Measurements from ENCODE around the gene SLC7A1. TPM values are rescaled to one million over a fixed set of nuclear protein-coding genes. Genes with fewer than 3 reads are reported as not detected.
A peak's percentile ranks its signal among the peaks of the same experiment; 100 is the strongest.

Gene SLC7A1
- total and polyA plus RNA-seq, 8 donors = 5.2 to 143 (median 32.9) TPM

- DNase-seq = no peak
- H3K36me3 ChIP-seq = no peaks in the 10 kb centered on the region
- H3K4me1 ChIP-seq = no peaks in the 10 kb centered on the region
- no peak for ATAC-seq
- no peak overlapping the region for H3K4me3 ChIP-seq
- no peak overlapping the region for H3K27ac ChIP-seq
- intact Hi-C loops (cut with DNase I) = loop anchor here in 1 of 3 donors (10.0 kb wide), 1 partner anchor 609 kb away; no protein-coding TSS in a partner anchor
- no peaks in the 10 kb centered on the region for H3K9me3 ChIP-seq
- FAIRE-seq = no peak
- WGBS, 2 donors = 42 to 46% methylated on average over 10 of the region's 10 CpGs
- no peak for TF ChIP-seq CTCF (IDR thresholded peaks at IDR 0.05)
- no peaks in the 10 kb centered on the region for H3K27me3 ChIP-seq
These were observed 89.5 kb downstream of the SLC7A1 start for GRCh38 chr13:29505950-29506349.

- no peak for ATAC-seq
- no peaks in the 10 kb centered on the region for H3K9me3 ChIP-seq
These were observed 90.0 kb downstream of the SLC7A1 start for GRCh38 chr13:29505511-29505910.

DNA sequence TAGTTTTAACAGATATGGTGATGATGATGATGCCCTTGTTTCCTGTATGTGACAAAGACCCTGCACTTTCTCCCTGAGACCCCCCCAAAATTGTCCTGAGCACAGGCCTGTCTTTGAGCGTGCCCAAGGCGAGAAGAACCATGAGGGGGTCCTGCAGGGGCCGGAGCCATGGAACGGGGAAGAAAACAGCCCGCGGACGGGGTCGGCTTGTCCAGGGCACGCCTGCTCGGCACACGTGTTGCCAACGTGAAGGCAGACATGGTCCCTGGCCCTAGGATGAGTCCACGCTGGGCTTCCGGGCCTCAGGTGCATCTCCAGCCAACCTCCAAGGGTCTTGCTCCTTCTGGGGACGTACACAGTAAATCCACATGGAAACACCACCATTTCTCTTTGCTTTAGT is 90.8 kb downstream of the SLC7A1 start:
- no peaks in the 10 kb centered on the region for H3K36me3 ChIP-seq
- no peak overlapping the region for H3K27ac ChIP-seq
- no peak overlapping the region for H3K4me3 ChIP-seq
- WGBS, 2 donors = 94 to 96% methylated on average over 15 of the region's 15 CpGs
- no peak for TF ChIP-seq CTCF (IDR thresholded peaks at IDR 0.05)
- FAIRE-seq (no peak), ATAC-seq (no peak), DNase-seq (peak in 1 of 6 donors; percentile 43)
- intact Hi-C loops (cut with DNase I) = loop anchor here in 1 of 3 donors (10.0 kb wide), 1 partner anchor 610 kb away; no protein-coding TSS in a partner anchor
- no peaks in the 10 kb centered on the region for H3K9me3 ChIP-seq
- no peaks in the 10 kb centered on the region for H3K27me3 ChIP-seq
- H3K4me1 ChIP-seq = no peaks in the 10 kb centered on the region

More at GRCh38 chr13:29505511-29505910, 90.0 kb downstream of the SLC7A1 start:
- DNase-seq (no peak), FAIRE-seq (no peak)
- Histone ChIP-seq H3K4me3 (no peak overlapping the region), H3K27ac (no peak overlapping the region), H3K4me1 (no peaks in the 10 kb centered on the region), H3K36me3 (no peaks in the 10 kb centered on the region), H3K27me3 (no peaks in the 10 kb centered on the region)
- no peak for TF ChIP-seq CTCF (IDR thresholded peaks at IDR 0.05)
- WGBS, 2 donors = 72 to 82% methylated on average over 17 of the region's 17 CpGs
- intact Hi-C loops (cut with DNase I) = loop anchor here in 1 of 3 donors (10.0 kb wide), 1 partner anchor 609 kb away; no protein-coding TSS in a partner anchor

GRCh38 chr13:29503041-29503837 is 92.2 kb downstream of the SLC7A1 start:
- Histone ChIP-seq H3K4me1 (peaks cover 0 to under 1% (median 0%) of the 10 kb centered on the region in 3 donors), H3K27me3 (no peaks in the 10 kb centered on the region), H3K4me3 (no peak overlapping the region), H3K36me3 (no peaks in the 10 kb centered on the region), H3K9me3 (no peaks in the 10 kb centered on the region), H3K27ac (no peak overlapping the region)
- intact Hi-C loops (cut with DNase I) = loop anchor here in 1 of 3 donors (10.0 kb wide), 1 partner anchor 612 kb away; no protein-coding TSS in a partner anchor
- no peak for ATAC-seq
- FAIRE-seq = no peak
- DNase-seq = no peak
- 62 to 68% methylated on average over 32 of the region's 32 CpGs for WGBS, 2 donors
- TF ChIP-seq CTCF (IDR thresholded peaks at IDR 0.05) = no peak
